Stimulated activated CD4-positive, alpha-beta T cell treated with anti-CD3 and anti-CD28 coated beads, Interleukin-15, amount 100 ng/mL, for 48 hours (primary cell): ENCODE results near the gene TRIM44.
"Not testable (repeated sequence)": the region's sequence is repeated elsewhere in the genome, so short reads cannot be mapped to it uniquely, and the experiment has no call there.

Experiments
- DNase-seq, 2 donors: peaks; one replicate each; pipeline ENCODE4 v3.0.0-alpha.2; 2020; ENCODE audit warnings: low read depth in 2 of 2

Gene TRIM44

DNA sequence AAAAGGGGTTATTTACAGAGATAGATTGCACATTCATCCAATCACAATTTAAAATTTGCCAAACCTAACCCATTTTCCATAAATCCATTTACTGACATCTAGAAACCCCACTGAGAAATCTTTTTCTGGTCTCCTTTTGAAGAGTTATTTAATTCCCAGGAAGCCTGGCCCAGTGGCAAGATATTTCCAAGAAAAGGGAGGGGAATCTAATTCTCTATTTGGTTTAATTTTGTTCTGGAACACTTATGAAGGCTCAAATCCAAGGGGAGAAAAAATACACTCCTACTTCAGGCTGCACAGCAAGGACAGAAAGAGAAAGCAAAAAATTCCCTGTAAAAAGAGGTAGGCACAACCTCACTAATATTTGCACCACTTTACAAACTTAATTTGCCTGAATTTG lies 193.1 kb downstream of the TRIM44 start:
- DNase-seq = no peak

DNA sequence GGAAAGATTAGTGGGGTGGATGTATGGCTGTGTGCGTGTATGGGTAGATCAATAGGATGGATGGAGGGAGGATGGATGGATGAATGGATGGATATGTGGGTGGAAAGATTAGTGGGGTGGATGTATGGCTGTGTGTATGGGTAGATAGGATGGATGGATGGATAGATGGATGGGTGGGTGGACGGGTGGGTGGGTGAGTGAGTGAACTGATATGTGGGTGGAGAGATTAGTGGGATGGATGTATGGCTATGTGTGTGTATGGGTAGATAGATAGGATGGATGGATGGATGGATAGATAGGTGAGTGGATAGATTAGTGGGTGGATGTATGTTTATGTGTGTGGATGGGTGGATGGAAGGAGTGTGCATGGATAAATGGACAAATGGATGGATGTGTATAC lies 193.7 kb downstream of the TRIM44 start:
- DNase-seq = no peak

DNA sequence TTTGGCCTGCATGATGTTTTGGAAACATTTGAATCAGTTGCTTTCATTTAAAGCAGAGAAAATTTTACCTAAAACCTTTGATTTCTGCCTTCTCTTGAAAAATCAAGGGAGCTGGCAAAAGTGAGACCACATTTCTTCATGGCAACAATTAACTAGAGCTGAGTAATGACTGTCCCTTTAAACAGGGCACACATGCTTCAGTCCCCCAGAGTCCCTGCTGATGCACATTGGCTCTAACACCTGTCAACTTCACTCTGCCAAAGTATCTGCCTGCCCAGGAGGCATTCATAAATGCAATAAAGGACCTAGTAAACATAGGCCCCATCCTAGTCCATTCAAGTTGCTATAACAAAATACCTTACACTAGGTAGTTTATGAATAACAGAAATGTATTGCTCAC lies 194.2 kb downstream of the TRIM44 start:
- no peak for DNase-seq

GRCh38 chr11:35857922-35858321 lies 195.3 kb downstream of the TRIM44 start:
- no peak for DNase-seq

- DNase-seq = no peak
Observed at GRCh38 chr11:35859301-35859700, 196.7 kb downstream of the TRIM44 start.

DNA sequence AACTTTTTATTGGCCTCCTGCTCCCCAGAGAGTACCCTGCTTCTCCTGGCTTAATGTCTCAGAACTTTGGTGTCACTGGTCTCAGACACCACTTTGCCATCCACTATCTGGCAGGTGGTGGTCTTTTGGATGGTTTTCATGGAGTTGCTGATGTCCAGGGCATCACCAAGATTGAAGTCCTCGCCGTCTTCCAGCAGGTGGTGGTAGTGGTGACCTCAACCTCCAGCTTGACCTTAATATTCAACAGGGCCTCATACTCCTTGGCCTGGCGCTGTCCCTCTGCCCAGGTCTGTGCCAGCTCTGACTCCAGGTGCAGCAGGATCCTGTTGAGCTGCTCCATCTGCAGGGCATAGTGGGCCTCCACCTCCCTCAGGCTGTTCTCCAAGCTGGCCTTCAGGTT lies 197.6 kb downstream of the TRIM44 start:
- not testable (repeated sequence) for DNase-seq

- DNase-seq = no peak
Observed at GRCh38 chr11:35861191-35861590, 198.6 kb downstream of the TRIM44 start.

DNA sequence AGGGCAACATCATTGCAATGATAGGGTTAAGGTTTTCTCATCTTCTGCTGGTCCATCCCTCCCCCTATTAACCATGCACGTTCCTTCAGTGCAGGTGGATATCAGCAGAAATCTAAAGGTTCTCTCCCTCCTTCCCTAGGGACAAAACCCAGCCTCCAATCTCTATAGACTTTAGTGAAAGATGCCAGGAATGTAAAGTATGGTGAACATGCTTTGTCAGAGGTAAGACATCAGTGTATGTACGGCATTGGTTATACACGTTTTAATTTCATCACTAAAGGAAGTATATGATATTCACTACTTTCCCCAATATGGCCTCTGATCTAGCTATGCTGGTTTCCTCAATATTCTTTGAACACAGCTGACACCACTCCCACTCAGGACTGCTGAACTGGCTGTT lies 200.1 kb downstream of the TRIM44 start:
- no peak for DNase-seq

GRCh38 chr11:35864131-35864530 lies 201.6 kb downstream of the TRIM44 start:
- no peak for DNase-seq

DNA sequence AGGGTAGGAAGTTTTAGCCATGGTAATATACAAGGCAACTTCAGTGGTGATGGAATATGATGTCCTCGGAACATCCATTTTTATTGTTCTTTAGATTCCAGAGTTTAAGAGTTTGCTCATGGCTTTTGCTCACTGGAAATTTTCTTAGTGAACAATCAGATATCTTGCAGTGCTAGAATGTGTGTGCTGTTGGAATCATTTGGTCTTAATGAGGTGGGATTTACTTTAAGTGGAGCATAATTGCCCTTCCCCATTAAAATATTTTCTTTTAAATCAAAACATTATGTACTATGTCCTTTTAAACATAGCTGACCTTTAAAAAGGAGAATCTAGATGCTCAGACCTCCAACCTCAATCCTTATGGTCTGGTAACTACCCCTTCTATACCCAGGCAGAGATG lies 204.0 kb downstream of the TRIM44 start:
- no peak for DNase-seq
